H1 (cell line): ENCODE data around the gene NEDD8. TPM values are rescaled to one million over a fixed set of nuclear protein-coding genes. Genes with fewer than 3 reads are reported as not detected.

ENCODE experiments used
- E2F6 ChIP-seq: IDR thresholded peaks from 2 replicates; pipeline ENCODE4 v1.6.1; 2012; ENCODE audit warnings: inconsistent platforms
- PHF8 ChIP-seq: fragments of 200-600 bp; sonication (generic); conservative IDR thresholded peaks from 2 replicates; pipeline ENCODE4 v1.7.1; 2012; ENCODE audit warnings: low read depth, mild to moderate bottlenecking, inconsistent platforms, low read length, moderate library complexity
- polyA plus RNA-seq, 7 experiments: library from polyadenylated mRNA; depleted of rRNA in 3 of 7; stranded (reverse) in 5 of 7; unstranded in 2 of 7; fragments of >200 nt in 5 of 7; fragments of 200-250 nt in 2 of 7; gene quantifications; 1 replicate in 5 of 7; 2 replicates in 1 of 7; 4 replicates in 1 of 7; pipeline versions ENCODE4 v1.2.1 to v1.2.3, GENCODE V29; 2011 to 2013; ENCODE audit warnings: missing spikeins in 2 of 7, mixed read lengths in 2 of 7
- total RNA-seq: library from RNA; stranded (reverse); fragmentation: NEBNext Ultra II Directional; extraction: Animal tissue kit (Norgen Biotek cat#: 25700); gene quantifications from 2 replicates; pipeline ENCODE4 v1.2.1, GENCODE V29; 2021

The NEDD8 gene
- total and polyA plus RNA-seq, 2 of the 8 experiments (the other 6 are each of a cell fraction or from before 2014, with no cell fraction given): 253 to 317 TPM

DNA sequence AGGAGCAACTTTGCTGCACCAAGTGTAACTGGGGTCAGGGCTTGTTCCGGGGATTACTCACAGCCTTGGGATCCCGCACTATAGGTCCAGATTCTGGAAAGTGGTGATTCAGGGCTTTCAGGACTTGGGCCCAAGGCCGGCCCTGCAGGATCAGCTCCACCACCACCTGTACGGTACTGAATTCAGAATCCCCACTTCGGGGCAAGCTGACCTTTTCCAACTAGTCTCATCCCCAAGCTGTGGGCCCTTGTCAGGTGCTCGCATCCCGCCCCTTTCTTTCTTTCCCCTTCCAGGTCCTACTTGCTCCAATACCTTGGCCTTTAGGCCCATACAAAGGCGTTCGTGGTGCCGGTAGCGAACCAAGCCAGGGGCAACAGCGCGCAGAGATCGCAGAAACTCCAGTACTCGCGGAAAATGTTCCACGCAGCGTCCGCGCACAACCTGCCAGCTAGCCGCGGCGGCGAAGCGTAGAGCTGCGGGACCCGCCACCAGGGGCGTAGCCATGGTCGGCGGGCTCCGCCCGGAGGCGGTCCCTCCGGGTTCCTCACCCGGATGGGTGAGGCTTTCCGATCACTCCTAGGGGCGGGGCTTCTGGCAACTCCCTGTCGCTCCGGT is 9.8 kb upstream of the NEDD8 start (continued):
- TF ChIP-seq E2F6: no peak
- no peak for TF ChIP-seq PHF8
